Adrenal gland (tissue), 5 donors: ENCODE results near the gene MSANTD2.

Experiments used
- CTCF ChIP-seq, 6 experiments: fragments of 450-650 bp in 4 of 6; fragments of 200-600 bp in 2 of 6; sonication (generic) in 1 of 6; IDR thresholded peaks; 1 replicate in 5 of 6; 2 replicates in 1 of 6; pipeline versions ENCODE4 v1.5.1 to v1.8.0; 2016 to 2021; ENCODE audit warnings: antibody characterized with exemption in 6 of 6, mild to moderate bottlenecking in 2 of 6, moderate library complexity in 1 of 6
- POLR2A ChIP-seq, 2 donors: fragments of 450-650 bp; IDR thresholded peaks; one replicate each; pipeline ENCODE4 v1.6.1; 2017; ENCODE audit warnings: antibody characterized with exemption in 2 of 2, mild to moderate bottlenecking in 2 of 2, moderate library complexity in 1 of 2
- donor health status: DM: no; HTN: no; CAD: no.

GRCh38 chr11:124783002-124783401 is 17.2 kb downstream of the MSANTD2 start:
- TF ChIP-seq CTCF (IDR thresholded peaks at IDR 0.05), result no peak
- no peak for TF ChIP-seq POLR2A (IDR thresholded peaks at IDR 0.05)
